ENCODE results near the gene CLPTM1L.
A peak's percentile ranks its signal among the peaks of the same experiment; 100 is the strongest.
"Not testable (repeated sequence)": the region's sequence is repeated elsewhere in the genome, so short reads cannot be mapped to it uniquely, and the experiment has no call there.

The CLPTM1L gene

DNA sequence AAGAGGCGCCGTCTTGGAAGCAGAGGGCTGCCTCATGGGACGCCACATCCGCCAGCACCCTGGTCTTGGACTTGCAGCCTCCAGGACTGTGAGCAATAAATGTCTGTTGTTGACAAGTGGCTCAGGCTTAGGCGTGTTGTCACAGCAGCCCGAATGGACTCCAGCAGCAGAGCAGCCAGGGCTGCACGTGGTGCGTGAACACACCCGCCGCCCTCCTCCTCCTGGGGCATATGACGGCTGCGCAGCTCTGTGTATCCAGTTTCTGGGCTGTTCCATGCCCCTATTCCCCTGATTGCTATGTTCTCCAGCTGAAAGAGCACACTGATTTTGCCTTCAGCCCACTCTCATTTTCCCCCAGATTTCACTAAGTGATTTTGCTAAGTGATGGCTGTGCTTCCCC lies 36.0 kb upstream of the CLPTM1L start:
- no peak for DNase-seq (ENCODE audit: extremely low read depth in 1 of 2, low read depth in 1 of 2)

DNA sequence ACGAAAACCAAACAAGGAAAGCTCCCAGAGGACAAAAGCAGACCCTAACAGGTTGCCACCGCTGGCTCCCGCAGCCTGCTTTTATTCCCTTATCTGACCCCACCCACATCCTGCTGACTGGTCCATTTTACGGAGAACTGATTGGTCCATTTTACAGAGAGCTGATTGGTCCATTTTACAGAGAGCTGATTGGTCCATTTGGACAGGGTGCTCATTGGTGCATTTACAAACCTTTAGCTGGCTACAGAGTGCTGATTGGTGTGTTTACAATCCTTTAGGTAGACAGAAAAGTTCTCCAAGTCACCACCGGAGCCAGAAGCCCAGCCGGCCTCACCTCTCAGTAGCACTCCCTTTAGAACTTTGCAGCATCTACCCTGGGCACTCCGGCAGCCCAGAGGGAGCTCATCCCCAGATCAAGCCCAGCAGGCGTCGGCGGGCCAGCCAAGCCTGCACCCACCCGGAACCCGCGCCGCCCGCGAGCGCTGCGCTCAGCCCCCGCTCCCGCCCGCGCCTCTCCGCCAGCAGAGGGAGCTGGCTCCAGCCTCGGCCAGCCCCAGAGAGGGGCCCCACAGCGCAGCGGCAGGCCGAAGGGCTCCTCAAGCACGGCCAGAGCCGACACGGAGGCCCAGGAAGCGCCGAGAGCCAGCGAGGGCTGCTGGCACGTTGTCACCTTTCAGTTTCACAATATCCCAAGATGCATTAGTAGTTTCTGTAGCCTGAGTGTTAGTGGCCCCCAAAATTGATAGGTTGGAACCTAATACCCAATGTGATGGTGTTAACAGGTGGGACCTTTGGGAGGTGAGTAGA lies 35.3 kb upstream of the CLPTM1L start:
- peak; percentile 5 to 46 for DNase-seq (ENCODE audit: extremely low read depth in 1 of 2, low read depth in 1 of 2)

DNA sequence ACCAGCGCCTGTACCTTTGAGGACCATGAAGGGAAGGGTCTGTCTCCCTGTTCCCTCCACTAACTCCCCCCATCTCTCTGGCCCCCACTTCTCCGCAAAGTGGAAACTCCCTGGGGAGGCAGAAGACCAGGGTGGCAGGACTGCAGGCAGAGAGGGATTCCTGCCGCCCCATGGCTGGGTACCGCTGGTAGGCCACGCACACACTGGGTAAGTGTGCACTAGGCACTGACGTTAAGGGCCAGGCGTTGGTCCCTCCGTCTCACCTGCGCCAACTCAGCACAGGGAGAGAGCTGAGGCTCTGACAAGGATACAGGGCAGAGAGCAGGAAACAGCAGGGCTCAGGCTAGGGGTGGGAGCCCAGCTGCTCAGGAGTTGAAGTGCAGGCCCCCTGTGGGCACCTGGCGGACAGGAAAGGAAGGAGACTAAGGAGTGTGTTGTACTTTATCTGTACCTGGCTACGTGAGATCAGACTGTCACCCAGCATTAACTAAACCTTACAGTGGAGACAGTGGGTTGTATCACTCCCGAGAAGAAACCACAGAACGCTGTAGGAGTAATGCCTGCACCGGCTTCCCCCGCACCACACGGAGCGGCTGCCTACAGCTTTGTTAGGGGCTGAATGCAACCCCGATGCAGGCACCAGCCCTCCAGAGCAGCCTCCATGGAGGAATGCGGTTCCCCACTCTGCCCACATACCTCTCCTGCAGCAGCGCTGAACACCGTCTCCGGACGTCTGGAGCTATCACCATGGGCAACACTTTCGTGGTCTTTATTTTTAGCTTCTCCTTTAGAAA lies 34.2 kb upstream of the CLPTM1L start:
- DNase-seq (ENCODE audit: extremely low read depth in 1 of 2, low read depth in 1 of 2), result no peak

DNA sequence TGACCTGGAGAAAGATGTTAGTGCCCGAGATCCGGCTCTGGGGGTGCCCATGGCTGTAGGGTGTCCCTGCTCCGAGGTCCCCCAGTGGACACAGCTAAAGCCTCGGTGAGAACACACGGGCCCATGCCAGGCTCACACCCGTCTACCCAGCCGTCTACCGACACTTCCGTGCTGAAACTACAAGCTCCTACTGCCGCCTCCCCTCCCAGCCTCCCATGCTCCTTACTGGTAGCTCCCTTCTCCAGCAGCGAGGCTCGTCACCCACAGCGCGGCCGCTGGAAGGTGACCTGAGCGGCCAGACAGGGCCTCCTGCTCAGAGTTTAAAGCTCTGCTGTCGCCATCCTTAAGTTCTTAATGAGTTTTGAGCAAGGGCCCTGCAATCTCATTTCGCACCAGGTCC lies 33.2 kb upstream of the CLPTM1L start:
- no peak for DNase-seq (ENCODE audit: extremely low read depth in 1 of 2, low read depth in 1 of 2)

DNA sequence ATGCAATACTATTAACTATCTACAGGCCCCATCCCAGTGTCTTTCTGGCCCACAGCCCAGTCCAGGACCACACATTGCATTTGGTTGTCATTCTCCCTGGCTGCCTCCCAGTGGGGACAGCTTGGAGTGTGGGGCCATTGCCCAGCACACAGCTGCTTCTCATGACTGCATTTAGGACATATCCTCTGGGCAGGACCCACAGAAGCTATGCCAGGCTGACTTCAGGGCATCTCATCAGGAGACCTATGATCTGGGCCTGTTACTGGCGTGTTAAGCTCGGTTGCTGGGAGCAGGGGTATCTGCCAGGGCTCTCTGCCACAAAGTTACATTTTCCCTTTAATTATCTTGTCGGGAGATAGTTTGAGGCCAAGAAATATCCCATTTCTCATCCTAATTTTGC lies 32.1 kb upstream of the CLPTM1L start:
- no peak for DNase-seq (ENCODE audit: extremely low read depth in 1 of 2, low read depth in 1 of 2)

DNA sequence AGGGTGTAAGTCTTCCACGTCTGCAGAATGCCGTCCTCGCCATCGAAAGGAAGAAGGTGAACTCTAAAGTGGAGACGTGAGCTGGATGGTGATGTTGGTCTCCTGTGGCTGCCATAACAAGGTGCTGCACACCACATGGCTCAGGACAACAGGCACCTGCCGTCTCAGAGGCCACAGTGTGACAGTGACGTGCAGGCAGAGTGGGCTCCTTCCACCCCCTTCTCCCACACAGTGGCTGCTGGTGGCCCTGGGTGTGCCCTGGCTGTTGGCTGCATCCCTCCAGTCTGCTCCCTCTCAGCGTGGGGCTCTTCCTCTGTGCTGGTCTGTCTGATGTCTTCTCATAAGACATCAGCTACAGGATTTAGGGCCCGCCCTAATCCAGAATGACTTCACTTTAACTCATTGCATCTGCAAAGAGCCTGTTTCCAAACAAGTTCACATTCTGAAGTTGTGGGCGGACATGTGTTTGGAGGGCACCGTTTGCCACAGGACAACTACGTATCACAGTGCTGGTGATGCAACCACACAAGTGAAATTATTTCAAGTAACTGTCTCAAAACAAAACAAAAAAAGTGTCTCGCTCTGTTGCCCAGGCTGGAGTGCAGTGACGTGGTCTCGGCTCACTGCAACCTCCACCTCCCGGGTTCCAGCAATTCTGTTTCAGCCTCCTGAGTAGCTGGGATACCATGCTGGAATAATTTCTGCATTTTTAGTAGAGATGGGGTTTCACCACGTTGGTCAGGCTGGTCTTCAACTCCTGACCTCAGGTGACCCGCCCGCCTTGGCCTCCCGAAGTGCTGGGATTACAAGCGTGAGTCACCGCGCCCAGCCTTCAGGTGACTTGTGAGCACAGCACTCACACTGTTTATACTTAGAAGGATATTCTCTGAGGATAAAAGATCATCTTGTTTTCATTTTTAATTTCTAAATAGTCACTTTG lies 31.2 kb upstream of the CLPTM1L start:
- DNase-seq (ENCODE audit: extremely low read depth in 1 of 2, low read depth in 1 of 2), result no peak

DNA sequence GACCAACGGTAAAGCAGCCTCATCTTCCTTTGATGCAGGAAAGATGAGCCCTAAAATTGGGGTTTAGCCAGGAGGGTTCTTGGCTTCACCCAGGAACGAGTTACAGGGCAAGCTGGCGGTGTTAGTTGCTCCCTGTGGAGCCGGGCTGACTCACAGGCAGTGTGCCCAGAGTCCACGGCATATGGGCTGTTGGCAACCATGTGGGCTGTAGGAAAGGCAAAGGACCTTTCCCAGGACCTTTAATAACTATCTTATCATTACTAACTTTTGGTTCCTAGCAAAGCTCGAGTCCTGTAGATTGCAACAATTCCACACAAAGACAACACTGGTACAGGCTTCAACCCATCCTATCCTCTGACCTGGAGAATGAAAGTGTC lies 29.8 kb upstream of the CLPTM1L start:
- DNase-seq (ENCODE audit: extremely low read depth in 1 of 2, low read depth in 1 of 2), result no peak

DNA sequence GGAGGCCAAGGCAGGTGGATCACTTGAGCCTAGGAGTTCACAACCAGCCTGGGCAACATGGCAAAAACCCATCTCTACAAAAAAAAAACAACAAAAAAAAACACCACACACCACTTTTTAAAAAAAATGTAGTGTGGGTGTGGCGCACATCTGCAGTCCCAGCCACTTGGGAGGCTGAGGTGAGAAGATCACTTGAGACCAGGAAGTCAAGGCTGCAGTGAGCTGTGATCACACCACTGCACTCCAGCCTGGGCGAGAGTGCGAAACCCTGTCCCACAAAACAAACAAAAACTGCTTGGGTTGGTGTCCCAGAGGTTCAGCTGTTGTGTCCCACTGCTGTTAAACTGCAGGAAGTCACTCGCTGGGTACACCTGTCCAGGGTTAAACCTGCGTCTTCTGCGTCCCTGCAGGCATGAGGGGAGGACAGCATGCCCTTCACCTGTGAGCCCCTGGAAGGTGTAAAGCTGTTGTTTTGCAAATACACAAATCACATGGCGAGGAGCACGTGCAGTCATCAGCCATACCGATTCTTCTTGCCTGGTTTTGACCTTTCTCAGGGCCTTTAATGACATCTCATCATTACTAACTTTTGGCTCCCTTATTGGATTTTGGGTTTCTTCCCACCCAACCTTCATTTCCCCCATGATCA lies 29.3 kb upstream of the CLPTM1L start:
- DNase-seq (ENCODE audit: extremely low read depth in 1 of 2, low read depth in 1 of 2), result no peak

DNA sequence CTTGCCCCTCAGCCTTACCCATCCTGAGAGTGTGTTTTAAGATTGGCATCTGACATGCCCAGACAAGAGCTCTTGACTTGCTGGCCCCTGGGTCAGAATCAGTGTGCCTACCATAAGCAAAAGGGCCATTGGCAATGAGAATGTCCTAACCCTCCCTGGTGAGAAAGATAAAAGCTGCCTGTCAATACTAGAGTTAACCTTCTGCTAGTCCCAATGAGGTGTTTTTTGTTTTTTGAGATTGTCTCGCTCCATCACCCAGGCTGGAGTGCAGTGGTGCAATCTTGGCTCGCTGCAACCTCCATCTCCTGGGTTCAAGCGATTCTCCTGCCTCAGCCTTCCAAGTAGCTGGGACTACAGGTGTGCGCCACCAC lies 27.1 kb upstream of the CLPTM1L start:
- not testable (repeated sequence) for DNase-seq (ENCODE audit: extremely low read depth in 1 of 2, low read depth in 1 of 2)

DNA sequence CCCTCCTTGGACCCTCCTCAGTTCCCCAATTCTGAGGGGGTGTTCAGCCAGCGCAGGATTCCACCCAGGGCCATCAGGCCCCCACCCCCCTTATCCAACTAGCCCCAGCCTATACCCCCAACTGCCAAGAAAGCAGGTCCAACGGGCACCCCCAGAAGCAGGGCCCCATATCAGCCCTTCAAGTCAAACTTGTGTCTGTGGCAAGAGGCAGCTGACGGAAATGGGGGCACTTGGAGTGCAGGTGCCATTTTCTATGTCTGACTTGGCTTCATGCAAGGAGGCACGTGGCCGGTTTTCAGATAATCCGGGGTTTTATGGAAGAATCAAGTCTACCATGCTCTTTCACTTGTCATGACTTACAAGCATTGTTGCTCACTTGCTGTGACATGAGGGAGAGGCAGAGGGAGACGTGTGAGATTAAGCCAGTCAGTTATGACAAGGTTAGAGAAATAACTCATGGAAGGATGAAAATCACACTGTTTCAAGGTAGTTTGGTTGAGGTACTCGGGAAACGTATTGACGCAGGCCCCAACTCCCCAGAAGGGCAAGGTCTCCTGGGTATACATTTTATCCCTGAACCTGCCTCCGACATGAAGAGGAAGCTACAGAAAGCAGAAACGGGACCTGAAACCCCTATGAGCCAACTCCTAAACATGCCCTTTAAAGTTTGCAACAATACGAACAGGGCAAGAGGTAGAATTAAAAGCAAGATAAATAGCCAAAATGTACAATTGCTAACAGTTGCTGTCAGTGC lies 26.5 kb upstream of the CLPTM1L start:
- no peak for DNase-seq (ENCODE audit: extremely low read depth in 1 of 2, low read depth in 1 of 2)

DNA sequence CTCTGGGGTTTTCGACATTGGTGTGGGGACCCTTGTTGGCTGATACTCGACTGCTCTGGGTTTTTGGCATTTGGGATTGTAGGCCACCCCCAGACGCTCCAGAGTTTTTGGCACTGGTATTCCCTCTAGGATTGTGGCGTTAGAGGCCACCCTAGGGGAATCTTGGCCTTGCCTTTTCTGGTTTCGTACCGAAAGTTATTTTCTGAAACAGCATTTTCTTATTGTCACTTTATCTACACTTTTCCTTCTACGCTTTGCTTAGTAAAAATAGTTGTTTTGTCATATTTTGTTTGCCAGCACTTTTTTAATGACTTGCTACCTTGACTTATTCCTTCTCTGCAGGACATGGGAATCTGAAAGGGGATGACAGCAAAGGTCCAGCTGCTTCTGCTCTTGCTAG lies 25.1 kb upstream of the CLPTM1L start:
- DNase-seq (ENCODE audit: extremely low read depth in 1 of 2, low read depth in 1 of 2), result no peak

DNA sequence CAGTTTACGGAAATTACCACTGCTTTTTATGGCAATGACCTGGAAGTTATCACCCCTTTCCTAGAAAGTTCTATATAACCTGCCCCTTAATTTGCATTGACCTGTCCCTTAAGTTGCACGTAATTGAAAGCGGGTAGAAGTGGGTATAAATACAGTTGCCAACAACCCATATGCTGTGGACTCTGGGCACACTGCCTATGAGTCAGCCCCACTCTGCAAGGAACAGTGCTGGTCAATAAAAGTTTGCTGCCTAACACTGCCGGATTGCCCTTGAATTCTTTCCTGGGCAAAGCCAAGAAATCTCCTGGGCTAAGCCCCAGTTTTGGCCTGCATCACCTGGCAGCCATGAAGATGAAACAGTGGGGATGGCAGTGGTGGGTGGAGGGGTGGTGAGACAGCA lies 23.9 kb upstream of the CLPTM1L start:
- DNase-seq (ENCODE audit: extremely low read depth in 1 of 2, low read depth in 1 of 2), result no peak

DNA sequence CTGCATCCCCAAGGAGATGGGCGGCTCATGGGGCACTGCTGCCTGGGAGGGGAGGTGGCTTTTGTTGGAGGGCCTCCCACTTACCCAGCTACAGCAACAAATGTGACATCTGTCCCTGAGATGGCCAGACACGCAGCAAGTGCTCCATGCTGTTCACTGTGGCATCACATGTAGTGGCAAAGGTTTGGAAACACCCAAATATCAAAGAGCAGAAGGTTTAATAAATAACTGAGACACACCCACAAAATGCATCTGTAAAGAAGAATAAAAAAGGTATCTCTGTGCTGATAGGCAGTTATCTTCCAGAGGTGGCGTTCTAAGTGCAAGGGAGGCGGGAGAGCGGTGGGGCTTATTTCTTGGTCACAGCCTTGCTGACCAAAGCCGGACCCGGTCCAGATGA lies 23.3 kb upstream of the CLPTM1L start:
- DNase-seq (ENCODE audit: extremely low read depth in 1 of 2, low read depth in 1 of 2), result no peak

DNA sequence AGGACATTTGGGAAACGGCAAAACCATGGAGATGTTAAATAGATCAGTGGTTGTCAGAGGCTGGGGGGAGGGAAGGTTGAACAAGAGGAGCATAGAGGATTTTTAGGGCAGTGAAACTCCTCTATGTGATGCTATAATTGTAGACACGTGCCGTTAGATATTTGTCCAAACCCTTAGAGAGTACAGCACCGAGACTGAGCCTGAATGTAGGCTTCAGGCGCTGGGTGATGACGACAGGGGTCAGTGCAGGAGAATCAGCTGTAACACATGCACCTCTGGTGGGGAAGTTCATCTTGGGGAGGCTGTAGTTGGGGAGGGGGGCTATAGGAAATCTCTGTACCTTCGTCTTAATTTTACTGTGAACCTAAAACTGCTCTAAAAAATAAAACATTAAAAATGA lies 22.2 kb upstream of the CLPTM1L start:
- DNase-seq (ENCODE audit: extremely low read depth in 1 of 2, low read depth in 1 of 2), result no peak

DNA sequence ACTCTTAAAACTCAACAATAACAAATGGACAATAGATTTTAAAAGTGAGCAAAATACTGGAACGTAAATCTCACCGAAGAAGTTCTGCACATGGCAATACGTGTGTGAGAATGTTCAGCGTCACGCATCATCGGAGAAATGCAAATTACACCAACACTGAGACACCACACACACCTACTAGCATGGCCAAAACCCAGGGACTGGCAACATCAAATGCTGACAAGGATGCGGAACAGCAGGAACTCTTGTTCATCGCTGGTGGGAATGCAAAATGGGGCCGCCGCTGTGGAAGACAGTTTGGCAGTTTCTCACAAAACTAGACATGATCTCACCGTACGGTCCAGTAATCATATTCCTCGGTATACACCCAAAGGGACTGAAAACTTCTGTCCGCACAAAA lies 21.6 kb upstream of the CLPTM1L start:
- DNase-seq (ENCODE audit: extremely low read depth in 1 of 2, low read depth in 1 of 2), result no peak

DNA sequence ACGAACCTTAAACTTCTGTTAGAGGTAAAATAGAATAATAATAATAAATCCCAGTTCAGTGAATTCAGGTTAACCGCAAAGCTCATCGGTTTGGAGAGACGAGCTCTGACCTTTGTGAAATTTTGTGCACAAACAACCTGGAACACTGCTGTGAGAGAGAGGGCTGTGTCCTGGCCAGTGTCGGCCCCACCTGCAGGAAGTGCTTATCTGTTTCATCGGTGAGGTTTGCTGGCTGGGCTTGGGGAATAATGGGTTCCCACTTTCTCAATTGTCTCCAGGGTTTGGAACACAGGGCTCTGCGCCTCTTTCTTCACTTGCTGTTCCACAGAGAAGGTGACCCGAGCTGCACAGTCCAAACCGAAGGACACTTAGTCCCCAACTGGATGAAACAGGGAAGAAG lies 19.3 kb upstream of the CLPTM1L start:
- no peak for DNase-seq (ENCODE audit: extremely low read depth in 1 of 2, low read depth in 1 of 2)

DNA sequence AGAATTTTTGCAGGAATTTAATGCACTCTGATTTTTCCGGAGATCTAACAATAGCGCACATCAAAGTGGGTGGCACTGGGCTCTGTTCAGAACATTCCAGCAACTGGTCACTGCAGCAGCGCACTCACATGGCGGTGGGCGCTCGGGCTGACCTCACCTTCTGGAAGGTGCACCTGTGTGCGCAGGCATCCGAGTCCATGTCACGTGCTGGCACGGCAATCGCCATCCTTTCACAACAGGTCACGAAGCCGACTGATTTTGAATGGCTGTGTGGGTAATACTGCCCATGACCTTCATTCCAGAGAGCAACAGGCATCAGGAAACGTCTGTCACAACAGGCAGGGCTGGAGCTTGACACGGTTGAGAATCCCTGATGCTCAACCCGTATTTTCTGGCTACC lies 18.7 kb upstream of the CLPTM1L start:
- DNase-seq (ENCODE audit: extremely low read depth in 1 of 2, low read depth in 1 of 2), result no peak

DNA sequence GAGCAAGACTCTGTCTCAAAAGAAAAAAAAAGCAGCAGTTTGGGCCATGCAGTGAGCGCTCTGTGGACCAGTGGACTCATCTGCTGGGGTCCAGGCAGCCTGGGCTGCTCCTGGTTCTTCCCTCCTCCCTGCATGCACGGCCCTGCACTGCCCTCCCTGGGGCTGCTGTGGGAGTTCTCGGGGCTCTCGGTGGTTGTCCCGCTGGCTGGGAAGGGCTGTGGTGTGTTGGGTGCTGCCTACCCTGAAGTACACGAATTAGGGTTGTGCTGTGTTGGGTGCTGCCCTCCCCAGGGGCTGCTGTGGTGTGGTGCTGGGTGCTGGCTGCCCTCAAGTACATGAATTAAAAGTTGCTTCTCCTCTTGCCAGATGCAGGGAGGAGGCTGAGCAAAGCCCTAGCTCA lies 18.3 kb upstream of the CLPTM1L start:
- no peak for DNase-seq (ENCODE audit: extremely low read depth in 1 of 2, low read depth in 1 of 2)

DNA sequence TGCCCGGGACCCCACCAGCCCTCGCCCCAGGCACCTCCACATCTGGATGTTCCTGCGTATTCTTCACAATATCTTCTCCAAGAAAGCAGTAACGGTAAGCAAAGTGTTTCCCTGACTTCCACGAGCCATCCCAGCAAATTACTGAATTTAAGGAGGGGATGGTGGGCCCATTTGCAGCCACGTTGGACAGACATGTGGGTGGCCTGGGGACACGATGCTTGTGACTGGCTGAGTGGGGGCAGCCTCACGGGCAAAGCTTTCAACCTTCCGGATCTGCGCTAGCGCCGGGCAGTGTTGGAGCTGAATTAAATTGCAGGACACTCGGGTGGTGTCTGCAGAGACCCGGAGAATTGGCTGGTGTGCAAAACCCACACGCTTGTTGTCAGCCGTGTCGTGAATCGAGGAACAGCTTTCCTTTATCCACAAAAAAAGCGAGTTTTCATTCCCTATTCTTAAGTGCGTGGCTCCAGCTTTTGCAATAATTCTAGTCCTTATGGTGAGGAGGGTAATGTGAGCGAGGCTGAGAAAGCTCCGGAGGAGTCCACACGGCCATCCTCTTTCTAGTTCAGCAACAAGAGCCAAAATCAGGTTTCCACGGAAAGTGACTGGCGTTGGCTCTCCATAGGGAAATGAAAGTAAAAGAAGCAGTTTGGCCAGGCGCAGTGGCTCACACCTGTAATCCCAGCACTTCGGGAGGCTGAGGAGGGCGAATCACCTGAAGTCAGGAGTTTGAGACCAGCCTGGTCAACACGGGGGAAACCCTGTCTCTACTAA lies 17.5 kb upstream of the CLPTM1L start:
- no peak for DNase-seq (ENCODE audit: extremely low read depth in 1 of 2, low read depth in 1 of 2)
